Breast epithelium (tissue), 3 donors: ENCODE measurements around the gene MBIP.
"Not testable (repeated sequence)": the region's sequence is repeated elsewhere in the genome, so short reads cannot be mapped to it uniquely, and the experiment has no call there.

Experiments used
- CTCF ChIP-seq, 3 donors: fragments of 450-650 bp; IDR thresholded peaks; one replicate each; pipeline ENCODE4 v1.5.1; 2016 to 2017; ENCODE audit warnings: antibody characterized with exemption in 3 of 3, mild to moderate bottlenecking in 3 of 3, moderate library complexity in 3 of 3
- POLR2A ChIP-seq: fragments of 450-650 bp; IDR thresholded peaks from one replicate; pipeline ENCODE4 v1.6.1; 2016; ENCODE audit warnings: antibody characterized with exemption, mild to moderate bottlenecking, moderate library complexity

- TF ChIP-seq CTCF (IDR thresholded peaks at IDR 0.05); POLR2A: not testable (repeated sequence)
Observed at GRCh38 chr14:36341811-36342210, 21.4 kb upstream of the MBIP start.
